GM12878 (cell line): ENCODE results near the gene SLAIN2. TPM values are rescaled to one million over a fixed set of nuclear protein-coding genes. Genes with fewer than 3 reads are reported as not detected.

Source experiments
- ATAC-seq: fragments of 200-7000 bp; cut with Tn5 transposase; 3 replicates; pipeline ENCODE4 v1.9.1; 2020; ENCODE audit warnings: mild to moderate bottlenecking, moderate library complexity
- BruUV-seq: library from RNA; stranded (reverse); fragments of 400-500 nt; replicated peaks from 2 replicates; lab custom pipeline; 2021; lab: Mats Ljungman, UMichigan
- CTCF ChIA-PET: fragments of 300-600 bp; sonication (Branson Sonifier 250); formaldehyde crosslinking; extraction: SDS; loops from one replicate; lab custom pipeline; 2021; ENCODE audit warnings: inconsistent platforms; lab: Yijun Ruan, JAX
- POLR2A ChIA-PET: fragments of 350-600 bp; formaldehyde crosslinking; extraction: SDS; loops from one replicate; lab custom pipeline; 2021; ENCODE audit warnings: inconsistent platforms; lab: Charles Lee
- RAD21 ChIA-PET: fragments of 300-600 bp; sonication (Branson Sonifier 250); formaldehyde crosslinking; loops from one replicate; lab custom pipeline; 2023; ENCODE audit warnings: antibody characterized with exemption; ENCODE audit not compliant: unreplicated experiment; lab: Charles Lee
- SMC1A ChIA-PET: fragments of 300-600 bp; sonication (Branson Sonifier 250); formaldehyde crosslinking; loops from one replicate; lab custom pipeline; 2023; ENCODE audit not compliant: unreplicated experiment, uncharacterized antibody; lab: Charles Lee
- DNase-seq: peaks from one replicate; pipeline ENCODE4 v3.0.0-alpha.2; 2011; ENCODE audit warnings: low read depth, low spot score
- FAIRE-seq: peaks from 3 replicates; lab custom pipeline; 2011; peaks lifted over from hg19 to GRCh38; lab: Jason Lieb, UNC
- H2AFZ ChIP-seq: 2 replicates; pipeline ENCODE4 v1.6.0; 2011; ENCODE audit warnings: low read depth, low read length, control low read depth; ENCODE audit not compliant: control insufficient read depth
- H3K27ac ChIP-seq: 2 replicates; pipeline ENCODE4 v1.5.1; 2011; ENCODE audit warnings: control low read depth; ENCODE audit not compliant: control insufficient read depth, insufficient read depth
- H3K27me3 ChIP-seq, 2 experiments: replicated peaks in 1 of 2; 2 replicates each; pipeline versions ENCODE4 v1.6.0 to v1.6.1; 2011; ENCODE audit warnings: low read length in 1 of 2; ENCODE audit not compliant: control insufficient read depth in 2 of 2, insufficient read depth in 2 of 2
- H3K36me3 ChIP-seq, 2 experiments: 2 replicates each; pipeline ENCODE4 v1.5.1; 2011; ENCODE audit warnings: low read length in 1 of 2; ENCODE audit not compliant: control insufficient read depth in 2 of 2, insufficient read depth in 2 of 2
- H3K4me1 ChIP-seq: 2 replicates; pipeline ENCODE4 v1.6.1; 2011; ENCODE audit warnings: mild to moderate bottlenecking, low read length, moderate library complexity, mixed read lengths; ENCODE audit not compliant: control insufficient read depth, insufficient read depth
- H3K4me2 ChIP-seq: 2 replicates; pipeline ENCODE4 v1.6.0; 2011; ENCODE audit warnings: control low read depth; ENCODE audit not compliant: control insufficient read depth, insufficient read depth
- H3K4me3 ChIP-seq: fragments of 200-600 bp; sonication (generic); 2 replicates; pipeline ENCODE4 v1.5.1; 2016
- H3K79me2 ChIP-seq: 2 replicates; pipeline ENCODE4 v1.6.0; 2011; ENCODE audit warnings: low read length; ENCODE audit not compliant: control insufficient read depth, insufficient read depth
- H3K9ac ChIP-seq: 2 replicates; pipeline ENCODE4 v1.8.0; 2011; ENCODE audit warnings: low read length, control low read depth, mixed read lengths; ENCODE audit not compliant: control insufficient read depth, insufficient read depth
- H3K9me3 ChIP-seq: replicated peaks from 3 replicates; pipeline ENCODE4 v1.5.1; 2011; ENCODE audit warnings: mild to moderate bottlenecking, low read length; ENCODE audit not compliant: control insufficient read depth, insufficient read depth
- H4K20me1 ChIP-seq: 2 replicates; pipeline ENCODE4 v1.6.0; 2011; ENCODE audit not compliant: control insufficient read depth, insufficient read depth
- CREM ChIP-seq: IDR thresholded peaks from 2 replicates; pipeline ENCODE4 v1.6.1; 2014; ENCODE audit warnings: antibody characterized with exemption, low read depth
- LARP7 ChIP-seq: fragments of 450-650 bp; IDR thresholded peaks from 2 replicates; pipeline ENCODE4 v1.6.1; 2017; ENCODE audit warnings: mild to moderate bottlenecking
- MTA2 ChIP-seq: fragments of 450-650 bp; IDR thresholded peaks from 2 replicates; pipeline ENCODE4 v1.6.1; 2016; ENCODE audit warnings: low read depth, mild to moderate bottlenecking, moderate library complexity
- NFIC ChIP-seq: IDR thresholded peaks from 2 replicates; pipeline ENCODE4 v1.6.1; 2012; ENCODE audit warnings: low read depth, mild to moderate bottlenecking, inconsistent platforms, low read length, moderate library complexity
- NFYB ChIP-seq: IDR thresholded peaks from 2 replicates; pipeline ENCODE4 v1.6.1; 2011; ENCODE audit warnings: low read depth, mild to moderate bottlenecking, low read length, improper control_type of control experiment, moderate library complexity; ENCODE audit not compliant: insufficient read depth
- RBBP5 ChIP-seq: fragments of 200-600 bp; sonication (generic); conservative IDR thresholded peaks from 2 replicates; pipeline ENCODE4 v1.6.1; 2016
- SMAD5 ChIP-seq: IDR thresholded peaks from 2 replicates; pipeline ENCODE4 v1.6.1; 2016; ENCODE audit warnings: antibody characterized with exemption, low read depth
- STAT1 ChIP-seq: fragments of 450-650 bp; conservative IDR thresholded peaks from 2 replicates; pipeline ENCODE4 v1.6.1; 2014; ENCODE audit warnings: antibody characterized with exemption, mild to moderate bottlenecking
- WRNIP1 ChIP-seq: IDR thresholded peaks from 2 replicates; pipeline ENCODE4 v1.6.1; 2011; ENCODE audit warnings: low read depth, low read length, improper control_type of control experiment, borderline replicate concordance
- ZSCAN29 ChIP-seq: fragments of 450-650 bp; IDR thresholded peaks from 2 replicates; pipeline ENCODE4 v1.6.1; 2017; ENCODE audit warnings: mild to moderate bottlenecking, moderate library complexity
- WGBS: methylation state at CpG from one replicate; pipeline ENCODE4 v1.1.6; 2016; ENCODE audit warnings: low lambda C conversion rate; ENCODE audit not compliant: insufficient replicate concordance, insufficient coverage; ENCODE audit errors: missing lambda C conversion rate; 5-methylcytosine and 5-hydroxymethylcytosine counted together
- in situ Hi-C: fragments of 300-500 bp; cut with MboI; formaldehyde crosslinking; loops from 9 replicates; pipeline ENCODE4 v1.14.3; 2018; ENCODE audit warnings: mixed read lengths
- intact Hi-C: fragments of 100-400 bp; cut with micrococcal nuclease; formaldehyde crosslinking; loops from one replicate; pipeline ENCODE4 v1.14.2; 2022; ENCODE audit not compliant: unreplicated experiment
- polyA plus RNA-seq, 11 experiments: library from polyadenylated mRNA; depleted of rRNA in 4 of 11; unstranded in 6 of 11; stranded (reverse) in 5 of 11; fragments of >200 nt; fragmentation: Nextera tagmentation in 4 of 11; fragmentation: Illumina TruSeq in 1 of 11; extraction: Ambion mirVana in 4 of 11; extraction: Trizol in 1 of 11; gene quantifications; 1 replicate in 1 of 11; 2 replicates in 10 of 11; pipeline versions ENCODE4 v1.2.1 to v1.2.3, GENCODE V29; 2011 to 2016; ENCODE audit warnings: inconsistent platforms in 2 of 11, missing spikeins in 2 of 11, low read depth in 1 of 11
- total RNA-seq, 4 experiments: library from RNA; depleted of rRNA in 3 of 4; stranded (reverse); fragments of >200 nt in 3 of 4; fragmentation: Illumina TruSeq in 1 of 4; extraction: Trizol in 1 of 4; gene quantifications; 2 replicates each; pipeline versions ENCODE4 v1.2.1 to v1.2.3, GENCODE V29; 2013 to 2021
- TF ChIP-seq, protein P1 (sequence below): fragments of 450-650 bp; formaldehyde crosslinking; IDR thresholded peaks from 2 replicates; pipeline ENCODE4 v1.4.0; 2022; ENCODE audit warnings: mild to moderate bottlenecking, moderate library complexity
- TF ChIP-seq, protein P2 (sequence below): IDR thresholded peaks from 2 replicates; pipeline ENCODE4 v1.6.1; 2012; ENCODE audit warnings: low read depth, low read length, improper control_type of control experiment
- TF ChIP-seq, protein P3 (sequence below): fragments of 450-650 bp; IDR thresholded peaks from 2 replicates; pipeline ENCODE4 v1.6.1; 2016; ENCODE audit warnings: mild to moderate bottlenecking, moderate library complexity, borderline replicate concordance

SLAIN2 gene
- total and polyA plus RNA-seq, 10 of the 15 experiments (the other 5 are each of a cell fraction or from before 2014, with no cell fraction given): 4.3 to 96.6 (median 25.4) TPM

DNA sequence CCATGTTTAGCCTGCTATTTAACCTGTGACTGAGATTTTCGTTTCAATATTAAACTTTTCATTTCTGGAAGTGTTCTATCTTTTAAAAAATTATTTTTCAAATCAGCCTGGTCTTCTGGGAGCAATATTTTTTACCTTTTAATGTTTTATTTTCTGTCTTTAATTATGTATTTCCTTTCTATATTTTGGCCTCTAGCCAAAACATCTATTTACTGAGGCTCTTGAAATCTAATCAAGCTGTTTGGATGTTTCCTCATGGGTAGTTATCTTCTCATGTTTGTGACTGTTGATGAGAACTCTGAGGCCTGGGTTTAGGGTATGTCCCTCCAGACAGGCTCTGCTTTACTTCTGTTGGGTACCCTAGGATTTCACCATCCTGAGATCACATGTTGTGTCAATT is 131.5 kb downstream of the SLAIN2 start:
- ATAC-seq: no peak
- no peak overlapping the region for H2AFZ ChIP-seq
- no peak overlapping the region for H3K4me2 ChIP-seq
- FAIRE-seq: no peak
- ChIA-PET CTCF (no interaction called here), SMC1A (no interaction called here), POLR2A (no interaction called here), RAD21 (no interaction called here)
- no peak overlapping the region for H3K4me3 ChIP-seq
- H3K27me3 ChIP-seq: no peaks in the 10 kb centered on the region
- intact Hi-C loops: no loop called here
- H3K9ac ChIP-seq: no peak overlapping the region
- DNase-seq: no peak
- H4K20me1 ChIP-seq: no peaks in the 10 kb centered on the region
- no peak overlapping the region for H3K27ac ChIP-seq
- no peaks in the 10 kb centered on the region for H3K36me3 ChIP-seq
- no TSS peak for BruUV-seq
- in situ Hi-C loops: no loop called here
- no peaks in the 10 kb centered on the region for H3K79me2 ChIP-seq
- no peaks in the 10 kb centered on the region for H3K4me1 ChIP-seq
- TF ChIP-seq NFYB: no peak
- TF ChIP-seq, protein P1, sequence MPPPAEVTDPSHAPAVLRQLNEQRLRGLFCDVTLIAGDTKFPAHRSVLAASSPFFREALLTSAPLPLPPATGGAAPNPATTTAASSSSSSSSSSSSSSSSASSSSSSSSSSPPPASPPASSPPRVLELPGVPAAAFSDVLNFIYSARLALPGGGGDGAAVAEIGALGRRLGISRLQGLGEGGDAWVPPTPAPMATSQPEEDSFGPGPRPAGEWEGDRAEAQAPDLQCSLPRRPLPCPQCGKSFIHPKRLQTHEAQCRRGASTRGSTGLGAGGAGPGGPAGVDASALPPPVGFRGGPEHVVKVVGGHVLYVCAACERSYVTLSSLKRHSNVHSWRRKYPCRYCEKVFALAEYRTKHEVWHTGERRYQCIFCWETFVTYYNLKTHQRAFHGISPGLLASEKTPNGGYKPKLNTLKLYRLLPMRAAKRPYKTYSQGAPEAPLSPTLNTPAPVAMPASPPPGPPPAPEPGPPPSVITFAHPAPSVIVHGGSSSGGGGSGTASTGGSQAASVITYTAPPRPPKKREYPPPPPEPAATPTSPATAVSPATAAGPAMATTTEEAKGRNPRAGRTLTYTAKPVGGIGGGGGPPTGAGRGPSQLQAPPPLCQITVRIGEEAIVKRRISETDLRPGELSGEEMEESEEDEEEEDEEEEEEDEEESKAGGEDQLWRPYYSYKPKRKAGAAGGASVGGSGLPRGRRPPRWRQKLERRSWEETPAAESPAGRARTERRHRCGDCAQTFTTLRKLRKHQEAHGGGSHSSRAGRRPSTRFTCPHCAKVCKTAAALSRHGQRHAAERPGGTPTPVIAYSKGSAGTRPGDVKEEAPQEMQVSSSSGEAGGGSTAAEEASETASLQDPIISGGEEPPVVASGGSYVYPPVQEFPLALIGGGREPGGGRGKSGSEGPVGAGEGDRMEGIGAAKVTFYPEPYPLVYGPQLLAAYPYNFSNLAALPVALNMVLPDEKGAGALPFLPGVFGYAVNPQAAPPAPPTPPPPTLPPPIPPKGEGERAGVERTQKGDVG (CRISPR knock-in tag): no peak
- TF ChIP-seq NFIC: no peak
- no peak for TF ChIP-seq MTA2
- TF ChIP-seq ZSCAN29: no peak
- TF ChIP-seq, protein P2, sequence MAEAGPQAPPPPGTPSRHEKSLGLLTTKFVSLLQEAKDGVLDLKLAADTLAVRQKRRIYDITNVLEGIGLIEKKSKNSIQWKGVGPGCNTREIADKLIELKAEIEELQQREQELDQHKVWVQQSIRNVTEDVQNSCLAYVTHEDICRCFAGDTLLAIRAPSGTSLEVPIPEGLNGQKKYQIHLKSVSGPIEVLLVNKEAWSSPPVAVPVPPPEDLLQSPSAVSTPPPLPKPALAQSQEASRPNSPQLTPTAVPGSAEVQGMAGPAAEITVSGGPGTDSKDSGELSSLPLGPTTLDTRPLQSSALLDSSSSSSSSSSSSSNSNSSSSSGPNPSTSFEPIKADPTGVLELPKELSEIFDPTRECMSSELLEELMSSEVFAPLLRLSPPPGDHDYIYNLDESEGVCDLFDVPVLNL: no peak
- TF ChIP-seq STAT1: no peak
- no peak for TF ChIP-seq SMAD5
- no peak for TF ChIP-seq RBBP5
- TF ChIP-seq CREM: no peak
- no peak for TF ChIP-seq LARP7
- no peak for TF ChIP-seq WRNIP1
- TF ChIP-seq, protein P3, sequence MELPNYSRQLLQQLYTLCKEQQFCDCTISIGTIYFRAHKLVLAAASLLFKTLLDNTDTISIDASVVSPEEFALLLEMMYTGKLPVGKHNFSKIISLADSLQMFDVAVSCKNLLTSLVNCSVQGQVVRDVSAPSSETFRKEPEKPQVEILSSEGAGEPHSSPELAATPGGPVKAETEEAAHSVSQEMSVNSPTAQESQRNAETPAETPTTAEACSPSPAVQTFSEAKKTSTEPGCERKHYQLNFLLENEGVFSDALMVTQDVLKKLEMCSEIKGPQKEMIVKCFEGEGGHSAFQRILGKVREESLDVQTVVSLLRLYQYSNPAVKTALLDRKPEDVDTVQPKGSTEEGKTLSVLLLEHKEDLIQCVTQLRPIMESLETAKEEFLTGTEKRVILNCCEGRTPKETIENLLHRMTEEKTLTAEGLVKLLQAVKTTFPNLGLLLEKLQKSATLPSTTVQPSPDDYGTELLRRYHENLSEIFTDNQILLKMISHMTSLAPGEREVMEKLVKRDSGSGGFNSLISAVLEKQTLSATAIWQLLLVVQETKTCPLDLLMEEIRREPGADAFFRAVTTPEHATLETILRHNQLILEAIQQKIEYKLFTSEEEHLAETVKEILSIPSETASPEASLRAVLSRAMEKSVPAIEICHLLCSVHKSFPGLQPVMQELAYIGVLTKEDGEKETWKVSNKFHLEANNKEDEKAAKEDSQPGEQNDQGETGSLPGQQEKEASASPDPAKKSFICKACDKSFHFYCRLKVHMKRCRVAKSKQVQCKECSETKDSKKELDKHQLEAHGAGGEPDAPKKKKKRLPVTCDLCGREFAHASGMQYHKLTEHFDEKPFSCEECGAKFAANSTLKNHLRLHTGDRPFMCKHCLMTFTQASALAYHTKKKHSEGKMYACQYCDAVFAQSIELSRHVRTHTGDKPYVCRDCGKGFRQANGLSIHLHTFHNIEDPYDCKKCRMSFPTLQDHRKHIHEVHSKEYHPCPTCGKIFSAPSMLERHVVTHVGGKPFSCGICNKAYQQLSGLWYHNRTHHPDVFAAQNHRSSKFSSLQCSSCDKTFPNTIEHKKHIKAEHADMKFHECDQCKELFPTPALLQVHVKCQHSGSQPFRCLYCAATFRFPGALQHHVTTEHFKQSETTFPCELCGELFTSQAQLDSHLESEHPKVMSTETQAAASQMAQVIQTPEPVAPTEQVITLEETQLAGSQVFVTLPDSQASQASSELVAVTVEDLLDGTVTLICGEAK: no peak
- WGBS: 12% methylated on average over 1 of the region's 1 CpG
- H3K9me3 ChIP-seq: no peaks in the 10 kb centered on the region
